Left colon (tissue), 2 donors: ENCODE data around the gene ACTR8. TPM values are rescaled to one million over a fixed set of nuclear protein-coding genes. Genes with fewer than 3 reads are reported as not detected.
"Not testable (repeated sequence)": the region's sequence is repeated elsewhere in the genome, so short reads cannot be mapped to it uniquely, and the experiment has no call there.

ENCODE experiments used
- ATAC-seq: fragments of 200-7000 bp; cut with Tn5 transposase; one replicate; pipeline ENCODE4 v1.9.1; 2020; ENCODE audit warnings: mild to moderate bottlenecking, moderate library complexity
- DNase-seq, 2 donors: peaks; one replicate each; pipeline ENCODE4 v3.0.0-alpha.2; 2020
- intact Hi-C, 2 donors: fragments of 100-400 bp; cut with DNase I in 1 of 2; cut with micrococcal nuclease in 1 of 2; formaldehyde crosslinking; loops; one replicate each; pipeline versions ENCODE4 v1.11.2 to v1.14.0; 2022; cut with DNase I, micrococcal nuclease
- long read RNA-seq: library from polyadenylated mRNA; unstranded; transcript quantifications from one replicate; pipeline ENCODE4 v2.0.0, GENCODE V29; 2021
- total RNA-seq, 2 donors: library from RNA; stranded (reverse); fragmentation: NEBNext Ultra II Directional; extraction: Animal tissue kit (Norgen Biotek cat#: 25700); gene quantifications; one replicate each; pipeline ENCODE4 v1.2.1, GENCODE V29; 2021
- donor health status: DM: no; HTN: no; CAD: no.
- donor health status: DM: yes; HTN: yes; CAD: no.

The ACTR8 gene, protein sequence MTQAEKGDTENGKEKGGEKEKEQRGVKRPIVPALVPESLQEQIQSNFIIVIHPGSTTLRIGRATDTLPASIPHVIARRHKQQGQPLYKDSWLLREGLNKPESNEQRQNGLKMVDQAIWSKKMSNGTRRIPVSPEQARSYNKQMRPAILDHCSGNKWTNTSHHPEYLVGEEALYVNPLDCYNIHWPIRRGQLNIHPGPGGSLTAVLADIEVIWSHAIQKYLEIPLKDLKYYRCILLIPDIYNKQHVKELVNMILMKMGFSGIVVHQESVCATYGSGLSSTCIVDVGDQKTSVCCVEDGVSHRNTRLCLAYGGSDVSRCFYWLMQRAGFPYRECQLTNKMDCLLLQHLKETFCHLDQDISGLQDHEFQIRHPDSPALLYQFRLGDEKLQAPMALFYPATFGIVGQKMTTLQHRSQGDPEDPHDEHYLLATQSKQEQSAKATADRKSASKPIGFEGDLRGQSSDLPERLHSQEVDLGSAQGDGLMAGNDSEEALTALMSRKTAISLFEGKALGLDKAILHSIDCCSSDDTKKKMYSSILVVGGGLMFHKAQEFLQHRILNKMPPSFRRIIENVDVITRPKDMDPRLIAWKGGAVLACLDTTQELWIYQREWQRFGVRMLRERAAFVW
- 10 to 100 TPM; 19.0 to 27.7 TPM for total RNA-seq
- long read RNA-seq, transcript ACTR8-201 (13 exons, 3,629 nt) = major isoform, 11 of 19 reads
- long read RNA-seq, partial matches to known transcripts = 1 of 19 reads
- long read RNA-seq, other reads (novel, unspliced or antisense) = 6 of 19 reads

- intact Hi-C loops = no loop called here
- DNase-seq = peak; percentile 82 to 85
- ATAC-seq = peak; percentile 94
Observed at GRCh38 chr3:53881691-53882593, at the start of gene ACTR8. ACTR8 (minus strand) TSS chr3:53882152; CDS start chr3:53882101, 51 bp downstream.

DNA sequence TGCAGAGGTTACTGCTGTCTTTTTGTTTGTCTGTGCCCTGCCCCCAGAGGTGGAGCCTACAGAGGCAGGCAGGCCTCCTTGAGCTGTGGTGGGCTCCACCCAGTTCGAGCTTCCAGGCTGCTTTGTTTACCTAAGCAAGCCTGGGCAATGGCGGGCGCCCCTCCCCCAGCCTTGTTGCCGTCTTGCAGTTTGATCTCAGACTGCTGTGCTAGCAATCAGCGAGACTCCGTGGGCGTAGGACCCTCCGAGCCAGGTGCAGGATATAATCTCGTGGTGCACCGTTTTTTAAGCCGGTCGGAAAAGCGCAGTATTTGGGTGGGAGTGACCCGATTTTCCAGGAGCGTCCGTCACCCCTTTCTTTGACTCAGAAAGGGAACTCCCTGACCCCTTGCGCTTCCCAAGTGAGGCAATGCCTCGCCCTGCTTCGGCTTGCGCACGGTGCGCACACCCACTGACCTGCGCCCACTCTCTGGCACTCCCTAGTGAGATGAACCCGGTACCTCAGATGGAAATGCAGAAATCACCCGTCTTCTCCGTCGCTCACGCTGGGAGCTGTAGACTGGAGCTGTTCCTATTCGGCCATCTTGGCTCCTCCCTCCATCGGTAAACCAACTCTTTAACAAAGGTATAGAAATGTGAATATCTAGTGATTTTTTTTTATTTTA is 45.4 kb upstream of the ACTR8 start:
- intact Hi-C loops = not testable (repeated sequence)
- peak; percentile 23 for ATAC-seq
- peak; percentile 25 to 57 for DNase-seq

DNA sequence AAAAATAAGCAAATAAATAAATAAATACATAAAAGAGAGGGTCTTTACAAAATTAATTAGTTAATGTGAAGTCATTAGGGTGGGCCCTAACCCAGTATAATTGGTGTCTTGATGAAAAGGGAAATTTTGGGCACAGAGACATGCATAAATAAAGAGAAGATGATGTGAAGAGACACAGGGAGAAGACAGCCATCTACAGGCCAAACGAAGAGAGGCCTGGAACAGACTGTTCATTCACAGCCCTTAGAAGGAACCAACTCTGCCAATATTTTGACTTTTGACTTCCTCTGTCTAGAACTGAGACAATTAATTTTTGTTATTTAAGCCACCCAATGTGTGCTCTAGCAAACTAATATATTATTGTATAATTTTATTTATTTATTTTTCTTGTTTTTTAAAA is 39.3 kb upstream of the ACTR8 start:
- peak in 1 of 2 donors; percentile 5 for DNase-seq
- intact Hi-C loops = no loop called here
- peak; percentile 85 for ATAC-seq

GRCh38 chr3:53919741-53920140 is 37.8 kb upstream of the ACTR8 start:
- intact Hi-C loops = no loop called here
- DNase-seq = no peak
- ATAC-seq = no peak

DNA sequence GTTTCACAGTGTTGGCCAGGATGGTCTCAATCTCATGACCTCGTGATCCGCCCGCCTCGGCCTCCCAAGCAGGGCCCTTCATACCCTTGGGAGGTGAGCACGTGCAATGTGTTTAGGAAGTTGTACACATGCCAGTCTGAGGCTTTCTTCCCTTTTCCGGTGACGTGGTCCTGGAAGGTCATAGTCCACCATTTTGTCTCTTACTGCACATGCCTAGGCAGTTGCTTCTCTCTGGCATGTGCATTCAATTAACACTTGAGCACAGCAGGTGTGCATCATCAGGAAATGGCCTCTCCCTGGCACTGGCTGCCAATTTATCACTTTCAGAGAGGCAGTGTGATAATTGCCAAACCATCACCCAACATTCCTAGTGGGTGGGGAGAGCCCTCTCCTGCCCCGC is 31.4 kb upstream of the ACTR8 start:
- ATAC-seq = peak; percentile 58

DNA sequence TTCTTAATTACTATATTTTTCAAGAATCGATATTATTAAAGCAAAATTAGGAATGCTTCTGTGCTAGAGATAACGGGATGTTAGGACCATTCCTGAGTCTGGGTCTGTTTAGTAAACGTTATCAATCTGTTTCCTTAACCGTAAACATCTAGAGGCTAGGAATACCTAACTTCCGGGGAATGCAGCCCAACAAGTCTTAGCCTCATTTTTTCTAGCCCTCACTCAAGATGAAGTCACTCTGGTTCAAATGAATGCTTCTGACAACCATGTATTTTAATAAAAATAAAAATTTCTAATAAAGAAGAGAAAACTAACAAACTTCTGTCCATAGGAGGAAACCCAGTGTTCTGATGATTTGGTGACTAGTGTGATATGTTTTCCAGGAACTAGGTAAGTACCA is 20.8 kb upstream of the ACTR8 start:
- ATAC-seq (no peak), DNase-seq (no peak)
- intact Hi-C loops = no loop called here

More for the DNA sequence above, 31.4 kb upstream of the ACTR8 start:
- DNase-seq = peak in 1 of 2 donors; percentile 25
- intact Hi-C loops = no loop called here

GRCh38 chr3:53902067-53902466 is 20.1 kb upstream of the ACTR8 start:
- ATAC-seq = no peak
- intact Hi-C loops = no loop called here

GRCh38 chr3:53900666-53901331 is 18.8 kb upstream of the ACTR8 start:
- ATAC-seq = peak; percentile 99
- intact Hi-C loops = no loop called here
- DNase-seq = peak; percentile 25 to 66

More at GRCh38 chr3:53902067-53902466, 20.1 kb upstream of the ACTR8 start:
- DNase-seq = no peak

GRCh38 chr3:53899750-53900149 is 17.8 kb upstream of the ACTR8 start:
- intact Hi-C loops = no loop called here
- peak; percentile 18 for ATAC-seq
- no peak for DNase-seq

DNA sequence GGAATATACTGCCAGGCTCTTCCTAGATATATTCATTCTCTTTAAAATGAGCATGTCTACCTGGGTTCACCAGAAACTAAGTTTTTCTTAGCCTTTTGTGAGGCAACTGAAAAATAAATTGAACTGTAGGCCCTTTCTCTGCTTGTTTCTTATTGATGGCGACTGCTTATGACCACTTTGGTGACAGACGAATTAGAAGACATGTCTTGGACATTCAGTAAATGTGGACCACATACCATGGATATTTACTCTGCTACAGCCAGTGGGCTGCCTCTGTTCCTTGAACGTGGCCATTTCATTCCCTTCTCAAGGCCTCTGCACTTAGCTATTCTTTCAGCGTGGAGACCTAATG is 10.3 kb upstream of the ACTR8 start:
- intact Hi-C loops = no loop called here
- ATAC-seq = no peak
- peak in 1 of 2 donors; percentile 12 for DNase-seq

GRCh38 chr3:53891497-53892285 is 9.7 kb upstream of the ACTR8 start, which contains the start of gene SELENOK:
SELENOK (minus strand) TSS chr3:53891859.
- intact Hi-C loops = no loop called here
- DNase-seq = peak; percentile 98 to 99

GRCh38 chr3:53890726-53891475 is 8.9 kb upstream of the ACTR8 start:
- peak; percentile 52 for ATAC-seq
- peak; percentile 59 to 66 for DNase-seq
- intact Hi-C loops = no loop called here

More at GRCh38 chr3:53891497-53892285, 9.7 kb upstream of the ACTR8 start, which contains the start of gene SELENOK:
- ATAC-seq = peak; percentile 91

DNA sequence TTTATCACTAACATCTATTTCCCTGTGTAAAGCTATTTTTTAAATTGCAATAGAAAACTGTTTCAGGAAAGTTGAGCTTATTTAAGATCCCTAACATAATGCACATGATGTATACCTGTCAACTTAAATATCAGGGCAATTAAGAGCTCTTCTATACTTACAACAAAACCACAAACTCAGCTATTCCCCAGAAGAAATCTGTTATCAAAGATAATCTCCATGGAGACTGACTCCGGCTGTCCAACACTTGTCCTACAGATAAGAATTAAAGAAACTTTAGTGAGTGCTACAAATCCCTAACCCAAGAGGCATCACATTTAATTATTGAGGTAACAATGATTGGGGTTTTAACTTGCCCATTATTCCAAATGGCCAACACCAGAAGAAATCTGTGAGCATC is 6.3 kb upstream of the ACTR8 start:
- intact Hi-C loops = no loop called here
- ATAC-seq (no peak), DNase-seq (no peak)

- ATAC-seq (no peak), DNase-seq (no peak)
- intact Hi-C loops = no loop called here
Observed at GRCh38 chr3:53887446-53887845, 5.5 kb upstream of the ACTR8 start.

DNA sequence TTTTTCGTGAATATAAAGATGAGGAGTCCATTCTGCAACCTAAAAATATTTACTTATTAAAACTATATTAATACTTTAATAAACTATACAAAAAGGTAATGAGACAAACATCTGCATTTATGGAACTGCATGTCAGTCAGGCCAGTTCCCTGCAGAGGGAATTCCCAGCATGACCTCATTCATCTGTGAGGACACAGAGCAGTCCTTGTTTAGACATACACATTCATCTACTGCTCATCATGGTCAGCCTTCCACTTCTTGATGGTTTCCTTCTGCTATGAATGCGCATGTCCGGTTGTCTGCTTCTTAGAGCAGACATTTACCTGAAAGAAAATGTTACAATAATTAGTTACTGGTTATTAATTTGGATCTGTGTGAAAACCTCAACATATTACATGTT is 3.3 kb upstream of the ACTR8 start:
- ATAC-seq (no peak), DNase-seq (no peak)
- intact Hi-C loops = no loop called here

DNA sequence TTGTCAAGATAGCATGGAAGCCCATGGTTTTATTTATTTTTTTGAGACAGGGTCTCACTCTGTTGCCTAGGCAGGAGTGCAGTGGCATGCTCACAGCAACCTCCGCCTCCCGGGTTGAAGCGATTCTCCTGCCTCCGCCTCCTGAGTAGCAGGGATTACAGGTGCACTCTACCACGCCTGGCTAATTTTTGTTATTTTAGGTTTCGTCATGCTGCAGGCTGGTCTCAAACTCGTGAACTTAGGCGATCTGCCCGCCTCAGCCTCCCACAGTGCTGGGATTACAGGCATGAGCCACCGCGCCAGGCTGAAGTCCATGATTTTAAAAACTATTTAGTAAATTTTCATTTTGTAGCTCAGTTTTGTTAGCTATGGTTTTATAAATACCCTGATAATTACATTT is 2.7 kb upstream of the ACTR8 start:
- intact Hi-C loops = no loop called here
- DNase-seq (no peak), ATAC-seq (no peak)

GRCh38 chr3:53883008-53883407 is 1.1 kb upstream of the ACTR8 start:
- DNase-seq = no peak
- ATAC-seq = no peak
- intact Hi-C loops = no loop called here
